Osteocyte (in vitro differentiated cells): Measurements from ENCODE around the gene SH3BP4. TPM values are rescaled to one million over a fixed set of nuclear protein-coding genes. Genes with fewer than 3 reads are reported as not detected.

Experiments
- DNase-seq: peaks from one replicate; pipeline ENCODE4 v3.0.0; 2021; ENCODE audit warnings: mixed read lengths; ENCODE audit not compliant: unreplicated experiment; ENCODE audit errors: extremely low spot score
- H3K27ac Mint-ChIP-seq: one replicate; pipeline ENCODE4 v1.8.0; 2021; ENCODE audit warnings: mild to moderate bottlenecking, mixed read lengths; ENCODE audit not compliant: unreplicated experiment
- H3K27me3 Mint-ChIP-seq: one replicate; pipeline ENCODE4 v1.8.0; 2021; ENCODE audit warnings: mixed read lengths; ENCODE audit not compliant: unreplicated experiment
- H3K36me3 Mint-ChIP-seq: one replicate; pipeline ENCODE4 v1.8.0; 2021; ENCODE audit warnings: mixed read lengths; ENCODE audit not compliant: unreplicated experiment
- H3K4me1 Mint-ChIP-seq: one replicate; pipeline ENCODE4 v1.8.0; 2021; ENCODE audit warnings: mixed read lengths; ENCODE audit not compliant: unreplicated experiment
- H3K4me3 Mint-ChIP-seq: one replicate; pipeline ENCODE4 v1.8.0; 2021; ENCODE audit warnings: mild to moderate bottlenecking, moderate library complexity, mixed read lengths; ENCODE audit not compliant: unreplicated experiment
- H3K9me3 Mint-ChIP-seq: one replicate; pipeline ENCODE4 v1.8.0; 2021; ENCODE audit warnings: mixed read lengths; ENCODE audit not compliant: unreplicated experiment
- total RNA-seq: library from RNA; stranded (reverse); gene quantifications from 2 replicates; pipeline ENCODE4 v1.2.1, GENCODE V29; 2021
- TF ChIP-seq, protein P1 (sequence below): fragments of 200-600 bp; sonication (generic); IDR thresholded peaks from 2 replicates; pipeline ENCODE4 v1.5.0; 2021; ENCODE audit warnings: antibody characterized with exemption, mild to moderate bottlenecking, moderate library complexity

The SH3BP4 gene
- total RNA-seq, 1 donor from 2014 or later = 60.1 TPM

- Mint-ChIP-seq H3K9me3 (no peaks in the 10 kb centered on the region), H3K4me1 (no peaks in the 10 kb centered on the region), H3K36me3 (no peaks in the 10 kb centered on the region), H3K27ac (no peak overlapping the region), H3K4me3 (no peak overlapping the region), H3K27me3 (no peaks in the 10 kb centered on the region)
- DNase-seq = no peak
- TF ChIP-seq, protein P1, sequence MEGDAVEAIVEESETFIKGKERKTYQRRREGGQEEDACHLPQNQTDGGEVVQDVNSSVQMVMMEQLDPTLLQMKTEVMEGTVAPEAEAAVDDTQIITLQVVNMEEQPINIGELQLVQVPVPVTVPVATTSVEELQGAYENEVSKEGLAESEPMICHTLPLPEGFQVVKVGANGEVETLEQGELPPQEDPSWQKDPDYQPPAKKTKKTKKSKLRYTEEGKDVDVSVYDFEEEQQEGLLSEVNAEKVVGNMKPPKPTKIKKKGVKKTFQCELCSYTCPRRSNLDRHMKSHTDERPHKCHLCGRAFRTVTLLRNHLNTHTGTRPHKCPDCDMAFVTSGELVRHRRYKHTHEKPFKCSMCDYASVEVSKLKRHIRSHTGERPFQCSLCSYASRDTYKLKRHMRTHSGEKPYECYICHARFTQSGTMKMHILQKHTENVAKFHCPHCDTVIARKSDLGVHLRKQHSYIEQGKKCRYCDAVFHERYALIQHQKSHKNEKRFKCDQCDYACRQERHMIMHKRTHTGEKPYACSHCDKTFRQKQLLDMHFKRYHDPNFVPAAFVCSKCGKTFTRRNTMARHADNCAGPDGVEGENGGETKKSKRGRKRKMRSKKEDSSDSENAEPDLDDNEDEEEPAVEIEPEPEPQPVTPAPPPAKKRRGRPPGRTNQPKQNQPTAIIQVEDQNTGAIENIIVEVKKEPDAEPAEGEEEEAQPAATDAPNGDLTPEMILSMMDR = no peak
Measured at GRCh38 chr2:234911271-234911670, 40.5 kb upstream of the SH3BP4 start.

- Mint-ChIP-seq H3K27ac (no peak overlapping the region), H3K36me3 (no peaks in the 10 kb centered on the region), H3K4me1 (no peaks in the 10 kb centered on the region), H3K9me3 (no peaks in the 10 kb centered on the region), H3K4me3 (no peak overlapping the region), H3K27me3 (no peaks in the 10 kb centered on the region)
- DNase-seq = no peak
- TF ChIP-seq, protein P1 = no peak
Measured at GRCh38 chr2:234912437-234912836, 39.4 kb upstream of the SH3BP4 start.

- Mint-ChIP-seq H3K4me3 (no peak overlapping the region), H3K27ac (no peak overlapping the region), H3K27me3 (no peaks in the 10 kb centered on the region), H3K9me3 (no peaks in the 10 kb centered on the region), H3K36me3 (no peaks in the 10 kb centered on the region), H3K4me1 (no peaks in the 10 kb centered on the region)
- no peak for DNase-seq
- TF ChIP-seq, protein P1 = no peak
Measured at GRCh38 chr2:234913208-234913626, 38.6 kb upstream of the SH3BP4 start.

GRCh38 chr2:234914371-234915154 is 37.3 kb upstream of the SH3BP4 start:
- Mint-ChIP-seq H3K36me3 (no peaks in the 10 kb centered on the region), H3K27ac (no peak overlapping the region), H3K27me3 (no peaks in the 10 kb centered on the region), H3K9me3 (no peaks in the 10 kb centered on the region), H3K4me3 (no peak overlapping the region), H3K4me1 (no peaks in the 10 kb centered on the region)
- no peak for DNase-seq
- TF ChIP-seq, protein P1 = no peak

- Mint-ChIP-seq H3K9me3 (no peaks in the 10 kb centered on the region), H3K27me3 (no peaks in the 10 kb centered on the region), H3K4me3 (no peak overlapping the region), H3K27ac (no peak overlapping the region), H3K36me3 (no peaks in the 10 kb centered on the region), H3K4me1 (no peaks in the 10 kb centered on the region)
- TF ChIP-seq, protein P1 = no peak
- no peak for DNase-seq
Measured at GRCh38 chr2:234916674-234917073, 35.1 kb upstream of the SH3BP4 start.
